H1 (cell line): Measurements from ENCODE around the gene UCN. TPM values are rescaled to one million over a fixed set of nuclear protein-coding genes. Genes with fewer than 3 reads are reported as not detected.

Experiments
- CHD1 ChIP-seq: IDR thresholded peaks from 2 replicates; pipeline ENCODE4 v1.6.1; 2012; ENCODE audit warnings: low read depth, low read length, improper control_type of control experiment
- SAP30 ChIP-seq: fragments of 300-600 bp; sonication (generic); IDR thresholded peaks from 2 replicates; pipeline ENCODE4 v1.7.1; 2012; ENCODE audit warnings: low read length, moderate library complexity, mild to moderate bottlenecking, inconsistent platforms; ENCODE audit not compliant: insufficient read depth, insufficient replicate concordance
- SP4 ChIP-seq: IDR thresholded peaks from 2 replicates; pipeline ENCODE4 v1.6.1; 2012; ENCODE audit warnings: low read length, inconsistent platforms
- SUZ12 ChIP-seq: fragments of 200-600 bp; sonication (generic); IDR thresholded peaks from 2 replicates; pipeline ENCODE4 v1.6.1; 2012; ENCODE audit warnings: mild to moderate bottlenecking, inconsistent platforms, low read length, moderate library complexity, mixed read lengths
- polyA plus RNA-seq, 7 experiments: library from polyadenylated mRNA; depleted of rRNA in 3 of 7; stranded (reverse) in 5 of 7; unstranded in 2 of 7; fragments of >200 nt in 5 of 7; fragments of 200-250 nt in 2 of 7; gene quantifications; 1 replicate in 5 of 7; 2 replicates in 1 of 7; 4 replicates in 1 of 7; pipeline versions ENCODE4 v1.2.1 to v1.2.3, GENCODE V29; 2011 to 2013; ENCODE audit warnings: missing spikeins in 2 of 7, mixed read lengths in 2 of 7
- total RNA-seq: library from RNA; stranded (reverse); fragmentation: NEBNext Ultra II Directional; extraction: Animal tissue kit (Norgen Biotek cat#: 25700); gene quantifications from 2 replicates; pipeline ENCODE4 v1.2.1, GENCODE V29; 2021

Gene UCN
- total and polyA plus RNA-seq, 2 of the 8 experiments (the other 6 are each of a cell fraction or from before 2014, with no cell fraction given): 0.35 TPM; not detected in 1

GRCh38 chr2:27324720-27325119 is 16.5 kb upstream of the UCN start (continued):
- TF ChIP-seq SAP30 (no peak), SUZ12 (no peak), SP4 (no peak), CHD1 (no peak)
- TF ChIP-seq, all 59 proteins: peak for 0
